Fibroblast of pulmonary artery (primary cell): ENCODE measurements around the gene ACVR1B.

ENCODE experiments used
- DNase-seq: peaks from one replicate; pipeline ENCODE4 v3.0.0-alpha.2; 2010; ENCODE audit warnings: low read depth
- H3K4me3 ChIP-seq: replicated peaks from 2 replicates; pipeline ENCODE4 v1.5.1; 2011; ENCODE audit warnings: low read depth, mild to moderate bottlenecking, control low read depth, low read length, moderate library complexity
- CTCF ChIP-seq: IDR thresholded peaks from 2 replicates; pipeline ENCODE4 v1.5.1; 2011; ENCODE audit warnings: mild to moderate bottlenecking, control low read depth, low read length, inconsistent platforms; ENCODE audit errors: missing control alignments

Gene ACVR1B

DNA sequence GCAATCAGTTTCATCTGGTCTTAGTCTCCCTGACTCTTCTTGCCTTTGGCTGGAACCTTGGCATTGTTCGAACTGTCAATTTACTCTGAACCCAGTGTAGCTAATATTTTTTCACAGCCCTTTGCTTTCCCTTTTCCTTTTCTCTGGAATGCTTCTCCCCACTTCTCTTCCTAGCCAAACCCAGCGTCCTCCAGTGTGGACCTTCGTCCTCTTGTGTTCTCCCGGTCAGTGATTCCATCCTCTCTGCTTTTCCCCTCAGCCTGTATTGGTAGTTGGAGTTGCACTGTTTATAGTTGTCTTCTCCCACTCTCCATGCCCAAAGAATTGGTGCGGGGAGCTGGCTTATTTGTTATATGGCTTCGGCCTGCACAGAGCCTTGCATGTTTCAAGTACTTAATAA lies 9.4 kb downstream of the ACVR1B start:
- no peak for DNase-seq
- no peak for TF ChIP-seq CTCF
- H3K4me3 ChIP-seq: no peak overlapping the region

- no peak for DNase-seq
- no peak for TF ChIP-seq CTCF
- H3K4me3 ChIP-seq: no peak overlapping the region
These were observed 10.3 kb downstream of the ACVR1B start for GRCh38 chr12:51961834-51962233.

DNA sequence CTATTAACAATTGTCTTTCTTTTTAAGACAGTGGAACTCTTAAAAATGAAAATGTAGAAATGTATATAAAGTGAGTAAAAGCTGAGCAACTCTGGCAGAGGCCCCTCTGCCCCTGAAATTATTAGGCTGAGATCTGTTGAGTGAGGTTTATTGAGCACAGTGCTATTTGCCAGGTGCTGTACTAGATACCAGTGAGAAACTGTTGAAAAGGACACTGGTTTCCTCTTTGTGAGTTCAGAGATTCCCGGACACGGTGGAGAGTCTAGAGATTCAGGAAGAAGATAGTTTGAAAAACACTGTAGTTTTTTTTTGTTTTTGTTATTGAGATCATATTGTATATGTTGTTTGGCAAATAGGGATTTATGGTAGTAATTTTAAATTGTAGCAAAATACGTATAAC lies 11.2 kb downstream of the ACVR1B start:
- TF ChIP-seq CTCF: no peak
- DNase-seq: no peak
- no peak overlapping the region for H3K4me3 ChIP-seq

- H3K4me3 ChIP-seq: no peak overlapping the region
- DNase-seq: no peak
- no peak for TF ChIP-seq CTCF
These were observed 12.0 kb downstream of the ACVR1B start for GRCh38 chr12:51963477-51963876.

- TF ChIP-seq CTCF: no peak
These were observed 18.1 kb downstream of the ACVR1B start for GRCh38 chr12:51969643-51970042.

GRCh38 chr12:51970904-51971646 lies 19.6 kb downstream of the ACVR1B start:
- no peak overlapping the region for H3K4me3 ChIP-seq
- TF ChIP-seq CTCF: peak; percentile 65
- peak; percentile 64 for DNase-seq

More at GRCh38 chr12:51969643-51970042, 18.1 kb downstream of the ACVR1B start:
- DNase-seq: no peak
- H3K4me3 ChIP-seq: no peak overlapping the region

- TF ChIP-seq CTCF: no peak
- DNase-seq: peak; percentile 53
- no peak overlapping the region for H3K4me3 ChIP-seq
These were observed 20.4 kb downstream of the ACVR1B start for GRCh38 chr12:51971679-51972421.
